Lower leg skin (tissue), 3 donors: ENCODE data around the gene ASH1L.

Experiments used
- POLR2A ChIP-seq, 2 donors: fragments of 450-650 bp; IDR thresholded peaks; one replicate each; pipeline ENCODE4 v1.6.1; 2016 to 2017; ENCODE audit warnings: antibody characterized with exemption in 2 of 2, mild to moderate bottlenecking in 1 of 2, moderate library complexity in 1 of 2
- TF ChIP-seq, protein P1 (sequence below), 3 donors: fragments of 450-650 bp; IDR thresholded peaks; one replicate each; pipeline ENCODE4 v1.5.1; 2016; ENCODE audit warnings: antibody characterized with exemption in 3 of 3, mild to moderate bottlenecking in 3 of 3, moderate library complexity in 2 of 3

- TF ChIP-seq, protein P1, sequence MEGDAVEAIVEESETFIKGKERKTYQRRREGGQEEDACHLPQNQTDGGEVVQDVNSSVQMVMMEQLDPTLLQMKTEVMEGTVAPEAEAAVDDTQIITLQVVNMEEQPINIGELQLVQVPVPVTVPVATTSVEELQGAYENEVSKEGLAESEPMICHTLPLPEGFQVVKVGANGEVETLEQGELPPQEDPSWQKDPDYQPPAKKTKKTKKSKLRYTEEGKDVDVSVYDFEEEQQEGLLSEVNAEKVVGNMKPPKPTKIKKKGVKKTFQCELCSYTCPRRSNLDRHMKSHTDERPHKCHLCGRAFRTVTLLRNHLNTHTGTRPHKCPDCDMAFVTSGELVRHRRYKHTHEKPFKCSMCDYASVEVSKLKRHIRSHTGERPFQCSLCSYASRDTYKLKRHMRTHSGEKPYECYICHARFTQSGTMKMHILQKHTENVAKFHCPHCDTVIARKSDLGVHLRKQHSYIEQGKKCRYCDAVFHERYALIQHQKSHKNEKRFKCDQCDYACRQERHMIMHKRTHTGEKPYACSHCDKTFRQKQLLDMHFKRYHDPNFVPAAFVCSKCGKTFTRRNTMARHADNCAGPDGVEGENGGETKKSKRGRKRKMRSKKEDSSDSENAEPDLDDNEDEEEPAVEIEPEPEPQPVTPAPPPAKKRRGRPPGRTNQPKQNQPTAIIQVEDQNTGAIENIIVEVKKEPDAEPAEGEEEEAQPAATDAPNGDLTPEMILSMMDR (IDR thresholded peaks at IDR 0.05) = no peak
- TF ChIP-seq POLR2A (IDR thresholded peaks at IDR 0.05) = no peak
Measured at GRCh38 chr1:155424091-155424490, 138.5 kb downstream of the ASH1L start.
